ENCODE results near the gene IFI16. TPM values are rescaled to one million over a fixed set of nuclear protein-coding genes. Genes with fewer than 3 reads are reported as not detected.

The IFI16 gene
- total and polyA plus RNA-seq, 10 of the 15 experiments (the other 5 are each of a cell fraction or from before 2014, with no cell fraction given) = 120 to 375 (median 188) TPM

DNA sequence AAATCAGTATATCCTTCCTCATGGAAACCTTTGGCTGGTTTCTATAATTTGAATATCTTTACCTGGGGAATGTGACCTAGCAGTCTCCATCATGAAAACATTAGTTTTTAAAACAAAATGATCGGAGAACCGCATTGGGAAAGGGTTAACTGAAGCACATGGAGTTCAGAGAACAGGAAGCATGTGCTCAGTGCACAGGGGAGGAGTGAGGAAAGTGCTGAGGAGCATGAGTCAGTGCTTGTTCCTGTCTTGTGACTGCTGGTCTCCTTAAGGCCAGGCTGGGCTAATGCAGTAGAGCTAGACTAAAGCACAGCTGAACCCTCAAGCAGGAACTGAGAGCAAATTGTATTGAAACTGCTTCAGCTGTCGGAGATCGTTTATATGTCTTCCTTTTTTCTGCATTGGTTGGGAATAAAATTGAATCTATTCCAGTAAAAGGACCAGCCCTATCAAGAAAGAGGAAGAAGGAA, 5.8 kb downstream of the IFI16 start (continued):
- TF ChIP-seq, protein P1, sequence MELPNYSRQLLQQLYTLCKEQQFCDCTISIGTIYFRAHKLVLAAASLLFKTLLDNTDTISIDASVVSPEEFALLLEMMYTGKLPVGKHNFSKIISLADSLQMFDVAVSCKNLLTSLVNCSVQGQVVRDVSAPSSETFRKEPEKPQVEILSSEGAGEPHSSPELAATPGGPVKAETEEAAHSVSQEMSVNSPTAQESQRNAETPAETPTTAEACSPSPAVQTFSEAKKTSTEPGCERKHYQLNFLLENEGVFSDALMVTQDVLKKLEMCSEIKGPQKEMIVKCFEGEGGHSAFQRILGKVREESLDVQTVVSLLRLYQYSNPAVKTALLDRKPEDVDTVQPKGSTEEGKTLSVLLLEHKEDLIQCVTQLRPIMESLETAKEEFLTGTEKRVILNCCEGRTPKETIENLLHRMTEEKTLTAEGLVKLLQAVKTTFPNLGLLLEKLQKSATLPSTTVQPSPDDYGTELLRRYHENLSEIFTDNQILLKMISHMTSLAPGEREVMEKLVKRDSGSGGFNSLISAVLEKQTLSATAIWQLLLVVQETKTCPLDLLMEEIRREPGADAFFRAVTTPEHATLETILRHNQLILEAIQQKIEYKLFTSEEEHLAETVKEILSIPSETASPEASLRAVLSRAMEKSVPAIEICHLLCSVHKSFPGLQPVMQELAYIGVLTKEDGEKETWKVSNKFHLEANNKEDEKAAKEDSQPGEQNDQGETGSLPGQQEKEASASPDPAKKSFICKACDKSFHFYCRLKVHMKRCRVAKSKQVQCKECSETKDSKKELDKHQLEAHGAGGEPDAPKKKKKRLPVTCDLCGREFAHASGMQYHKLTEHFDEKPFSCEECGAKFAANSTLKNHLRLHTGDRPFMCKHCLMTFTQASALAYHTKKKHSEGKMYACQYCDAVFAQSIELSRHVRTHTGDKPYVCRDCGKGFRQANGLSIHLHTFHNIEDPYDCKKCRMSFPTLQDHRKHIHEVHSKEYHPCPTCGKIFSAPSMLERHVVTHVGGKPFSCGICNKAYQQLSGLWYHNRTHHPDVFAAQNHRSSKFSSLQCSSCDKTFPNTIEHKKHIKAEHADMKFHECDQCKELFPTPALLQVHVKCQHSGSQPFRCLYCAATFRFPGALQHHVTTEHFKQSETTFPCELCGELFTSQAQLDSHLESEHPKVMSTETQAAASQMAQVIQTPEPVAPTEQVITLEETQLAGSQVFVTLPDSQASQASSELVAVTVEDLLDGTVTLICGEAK (IDR thresholded peaks at IDR 0.05; ENCODE audit: borderline replicate concordance) = peak; percentile 62; the same call in 1 of the 2 replicates
- no peak for TF ChIP-seq RUNX3 (IDR thresholded peaks at IDR 0.05; ENCODE audit: low read length)
- no peak for TF ChIP-seq RBBP5 (conservative IDR thresholded peaks at IDR 0.05)
- no peak for TF ChIP-seq RB1 (IDR thresholded peaks at IDR 0.05; ENCODE audit: borderline replicate concordance)
- TF ChIP-seq POLR2A (IDR thresholded peaks at IDR 0.05; ENCODE audit: low read depth, low read length) = peak; percentile 81
- no peak for TF ChIP-seq HDAC6 (IDR thresholded peaks at IDR 0.05; ENCODE audit: unreplicated experiment)
- TF ChIP-seq CREM (IDR thresholded peaks at IDR 0.05; ENCODE audit: low read depth) = 0 out of 2 replicates have a peak, but pooled peaks have one; percentile 6
- no peak for TF ChIP-seq TARDBP (IDR thresholded peaks at IDR 0.05; ENCODE audit: borderline replicate concordance)
- no peak for TF ChIP-seq MEF2B (IDR thresholded peaks at IDR 0.05; ENCODE audit: partially characterized antibody, poor library complexity, severe bottlenecking)
- TF ChIP-seq CBX3 (IDR thresholded peaks at IDR 0.05; ENCODE audit: borderline replicate concordance, low read depth) = no peak
- TF ChIP-seq SMAD1 (IDR thresholded peaks at IDR 0.05; ENCODE audit: low read depth, partially characterized antibody) = no peak
- TF ChIP-seq IRF4 (IDR thresholded peaks at IDR 0.05; ENCODE audit: low read depth, low read length) = peak; percentile 79; the same call in 1 of the 2 replicates
- TF ChIP-seq NKRF (conservative IDR thresholded peaks at IDR 0.05) = peak; percentile 55
- peak; percentile 82 for TF ChIP-seq RAD51 (IDR thresholded peaks at IDR 0.05)
- TF ChIP-seq, protein P2, sequence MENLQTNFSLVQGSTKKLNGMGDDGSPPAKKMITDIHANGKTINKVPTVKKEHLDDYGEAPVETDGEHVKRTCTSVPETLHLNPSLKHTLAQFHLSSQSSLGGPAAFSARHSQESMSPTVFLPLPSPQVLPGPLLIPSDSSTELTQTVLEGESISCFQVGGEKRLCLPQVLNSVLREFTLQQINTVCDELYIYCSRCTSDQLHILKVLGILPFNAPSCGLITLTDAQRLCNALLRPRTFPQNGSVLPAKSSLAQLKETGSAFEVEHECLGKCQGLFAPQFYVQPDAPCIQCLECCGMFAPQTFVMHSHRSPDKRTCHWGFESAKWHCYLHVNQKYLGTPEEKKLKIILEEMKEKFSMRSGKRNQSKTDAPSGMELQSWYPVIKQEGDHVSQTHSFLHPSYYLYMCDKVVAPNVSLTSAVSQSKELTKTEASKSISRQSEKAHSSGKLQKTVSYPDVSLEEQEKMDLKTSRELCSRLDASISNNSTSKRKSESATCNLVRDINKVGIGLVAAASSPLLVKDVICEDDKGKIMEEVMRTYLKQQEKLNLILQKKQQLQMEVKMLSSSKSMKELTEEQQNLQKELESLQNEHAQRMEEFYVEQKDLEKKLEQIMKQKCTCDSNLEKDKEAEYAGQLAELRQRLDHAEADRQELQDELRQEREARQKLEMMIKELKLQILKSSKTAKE (IDR thresholded peaks at IDR 0.05; ENCODE audit: low read depth, poor library complexity, severe bottlenecking) = peak; percentile 35
- TF ChIP-seq CEBPB (IDR thresholded peaks at IDR 0.05; ENCODE audit: borderline replicate concordance in 1 of 2, low read depth in 2 of 2, low read length in 2 of 2) = no peak
- TF ChIP-seq SIN3A (IDR thresholded peaks at IDR 0.05; ENCODE audit: low read depth, low read length) = peak; percentile 85; the same call in 1 of the 2 replicates
- no peak for TF ChIP-seq RAD21 (IDR thresholded peaks at IDR 0.05; ENCODE audit: insufficient read depth, low read depth, low read length)
- TF ChIP-seq ZNF207 (IDR thresholded peaks at IDR 0.05; ENCODE audit: borderline replicate concordance) = no peak
- TF ChIP-seq CBFB (IDR thresholded peaks at IDR 0.05; ENCODE audit: low read depth) = no peak
- TF ChIP-seq WRNIP1 (IDR thresholded peaks at IDR 0.05; ENCODE audit: borderline replicate concordance, low read depth, low read length) = no peak
- TF ChIP-seq SUZ12 (IDR thresholded peaks at IDR 0.05; ENCODE audit: unreplicated experiment) = no peak
- TF ChIP-seq ATF7 (IDR thresholded peaks at IDR 0.05; ENCODE audit: low read depth) = peak; percentile 81
- peak; percentile 99 for TF ChIP-seq MAX (IDR thresholded peaks at IDR 0.05; ENCODE audit: low read depth, low read length)
